ENCODE data around the gene ZPLD1.
A peak's percentile ranks its signal among the peaks of the same experiment; 100 is the strongest.

Gene ZPLD1

DNA sequence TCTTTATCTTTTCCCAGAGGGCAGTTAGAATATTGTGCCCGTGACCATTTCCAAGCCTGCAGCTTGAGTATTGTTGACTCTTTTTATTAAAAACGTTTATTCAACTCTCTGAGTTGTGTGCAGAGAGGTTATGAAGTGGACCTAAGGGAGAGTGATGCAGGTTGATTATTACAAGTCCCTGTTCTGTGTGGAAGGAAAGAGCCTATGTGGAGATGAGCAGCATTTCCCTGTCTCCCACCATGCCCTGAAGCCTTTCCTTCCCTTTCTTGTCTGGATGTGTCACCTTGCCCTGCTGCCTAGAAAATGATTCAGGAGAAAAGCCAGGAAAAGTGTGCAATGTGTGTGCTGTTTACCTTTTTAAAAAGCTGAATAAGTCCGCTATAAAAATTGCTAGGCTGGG is 19.4 kb downstream of the ZPLD1 start:
- Histone ChIP-seq H3K9me3 (ENCODE audit: severe bottlenecking) (no peaks in the 10 kb centered on the region), H3K27ac (ENCODE audit: poor library complexity, severe bottlenecking) (no peak overlapping the region), H3K4me3 (ENCODE audit: severe bottlenecking) (no peak overlapping the region), H3K36me3 (ENCODE audit: low read depth) (no peaks in the 10 kb centered on the region), H3K4me1 (ENCODE audit: insufficient read depth, poor library complexity, severe bottlenecking) (peaks cover 11% of the 10 kb centered on the region), H3K27me3 (ENCODE audit: insufficient read depth, poor library complexity, severe bottlenecking) (no peaks in the 10 kb centered on the region)
- TF ChIP-seq, protein P1, sequence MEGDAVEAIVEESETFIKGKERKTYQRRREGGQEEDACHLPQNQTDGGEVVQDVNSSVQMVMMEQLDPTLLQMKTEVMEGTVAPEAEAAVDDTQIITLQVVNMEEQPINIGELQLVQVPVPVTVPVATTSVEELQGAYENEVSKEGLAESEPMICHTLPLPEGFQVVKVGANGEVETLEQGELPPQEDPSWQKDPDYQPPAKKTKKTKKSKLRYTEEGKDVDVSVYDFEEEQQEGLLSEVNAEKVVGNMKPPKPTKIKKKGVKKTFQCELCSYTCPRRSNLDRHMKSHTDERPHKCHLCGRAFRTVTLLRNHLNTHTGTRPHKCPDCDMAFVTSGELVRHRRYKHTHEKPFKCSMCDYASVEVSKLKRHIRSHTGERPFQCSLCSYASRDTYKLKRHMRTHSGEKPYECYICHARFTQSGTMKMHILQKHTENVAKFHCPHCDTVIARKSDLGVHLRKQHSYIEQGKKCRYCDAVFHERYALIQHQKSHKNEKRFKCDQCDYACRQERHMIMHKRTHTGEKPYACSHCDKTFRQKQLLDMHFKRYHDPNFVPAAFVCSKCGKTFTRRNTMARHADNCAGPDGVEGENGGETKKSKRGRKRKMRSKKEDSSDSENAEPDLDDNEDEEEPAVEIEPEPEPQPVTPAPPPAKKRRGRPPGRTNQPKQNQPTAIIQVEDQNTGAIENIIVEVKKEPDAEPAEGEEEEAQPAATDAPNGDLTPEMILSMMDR (IDR thresholded peaks at IDR 0.05; ENCODE audit: poor library complexity, severe bottlenecking), result no peak
- DNase-seq (ENCODE audit: low spot score), result no peak
- 0 out of 3 replicates have a peak, but pooled peaks have one; percentile 17 for ATAC-seq (ENCODE audit: low read depth)

DNA sequence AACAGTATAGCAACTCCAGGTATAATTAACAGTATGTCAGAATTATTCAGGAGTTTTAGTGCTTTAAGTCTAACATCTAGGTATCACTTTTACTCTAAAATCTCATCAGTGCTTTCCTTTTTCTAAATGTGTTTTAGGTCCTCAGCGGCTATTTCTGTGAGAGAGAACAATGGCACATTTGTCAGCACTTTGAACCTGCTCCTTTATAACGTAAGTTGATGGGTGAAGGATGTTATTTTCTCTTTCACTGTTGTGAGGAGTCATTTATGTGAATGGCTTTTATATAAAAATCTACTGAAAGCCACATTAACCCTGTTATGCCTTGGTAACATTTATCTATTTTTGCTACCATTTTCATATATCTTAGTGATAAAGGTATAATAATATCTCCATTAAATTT is 22.8 kb downstream of the ZPLD1 start:
- Histone ChIP-seq H3K36me3 (ENCODE audit: low read depth) (no peaks in the 10 kb centered on the region), H3K4me1 (ENCODE audit: insufficient read depth, poor library complexity, severe bottlenecking) (peaks cover 10% of the 10 kb centered on the region), H3K9me3 (ENCODE audit: severe bottlenecking) (no peaks in the 10 kb centered on the region), H3K4me3 (ENCODE audit: severe bottlenecking) (no peak overlapping the region), H3K27ac (ENCODE audit: poor library complexity, severe bottlenecking) (no peak overlapping the region), H3K27me3 (ENCODE audit: insufficient read depth, poor library complexity, severe bottlenecking) (no peaks in the 10 kb centered on the region)
- TF ChIP-seq, protein P1 (IDR thresholded peaks at IDR 0.05; ENCODE audit: poor library complexity, severe bottlenecking), result no peak
- DNase-seq (ENCODE audit: low spot score) (no peak), ATAC-seq (ENCODE audit: low read depth) (no peak)

DNA sequence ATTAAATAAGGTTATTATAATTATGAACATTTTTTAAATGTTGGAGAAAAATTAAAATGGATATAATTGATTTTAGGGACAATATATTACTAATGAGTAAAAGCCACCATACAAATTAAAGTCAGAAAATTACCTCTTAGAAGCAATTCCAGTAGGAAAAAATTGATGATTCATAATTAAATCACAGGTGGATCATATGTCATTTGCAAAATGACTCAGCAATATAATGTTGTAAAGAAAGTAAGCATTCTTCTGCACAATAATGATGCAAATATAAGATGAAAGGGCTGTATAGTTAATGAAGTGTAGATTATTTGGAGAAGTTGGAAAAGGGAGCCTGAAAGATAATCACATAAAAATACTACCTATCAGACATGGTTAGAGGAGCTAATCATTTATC is 25.8 kb downstream of the ZPLD1 start:
- no peaks in the 10 kb centered on the region for H3K36me3 ChIP-seq (ENCODE audit: low read depth)
- DNase-seq (ENCODE audit: low spot score) (no peak), ATAC-seq (ENCODE audit: low read depth) (peak; percentile 38; the same call in 1 of the 3 replicates)
- peaks cover 10% of the 10 kb centered on the region for H3K4me1 ChIP-seq (ENCODE audit: insufficient read depth, poor library complexity, severe bottlenecking)
- H3K27ac ChIP-seq (ENCODE audit: poor library complexity, severe bottlenecking), result no peak overlapping the region
- H3K4me3 ChIP-seq (ENCODE audit: severe bottlenecking), result no peak overlapping the region
- no peaks in the 10 kb centered on the region for H3K9me3 ChIP-seq (ENCODE audit: severe bottlenecking)
- TF ChIP-seq, protein P1 (IDR thresholded peaks at IDR 0.05; ENCODE audit: poor library complexity, severe bottlenecking), result no peak
- no peaks in the 10 kb centered on the region for H3K27me3 ChIP-seq (ENCODE audit: insufficient read depth, poor library complexity, severe bottlenecking)

DNA sequence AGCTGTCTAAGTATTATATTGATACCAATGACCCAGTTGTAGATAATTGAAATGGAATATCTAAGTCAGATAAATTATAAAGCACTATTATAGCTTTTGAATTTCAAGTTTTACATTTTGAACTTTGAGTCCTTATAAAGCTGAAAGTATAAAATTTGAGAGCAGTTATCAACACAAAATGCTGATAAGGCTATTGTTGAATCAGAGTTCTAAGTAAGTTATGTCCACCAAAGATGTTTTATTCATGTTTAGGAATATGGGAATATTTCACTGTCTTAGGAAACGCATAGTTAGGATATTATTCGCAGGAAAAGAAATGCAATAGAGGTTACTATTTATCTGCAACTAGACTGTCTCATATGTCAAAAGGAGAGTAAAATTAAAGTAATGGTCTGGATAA is 29.4 kb downstream of the ZPLD1 start:
- ATAC-seq (ENCODE audit: low read depth), result no peak
- no peak overlapping the region for H3K27ac ChIP-seq (ENCODE audit: poor library complexity, severe bottlenecking)
- no peak for DNase-seq (ENCODE audit: low spot score)
- no peaks in the 10 kb centered on the region for H3K27me3 ChIP-seq (ENCODE audit: insufficient read depth, poor library complexity, severe bottlenecking)
- TF ChIP-seq, protein P1 (IDR thresholded peaks at IDR 0.05; ENCODE audit: poor library complexity, severe bottlenecking), result no peak
- H3K36me3 ChIP-seq (ENCODE audit: low read depth), result no peaks in the 10 kb centered on the region
- no peak overlapping the region for H3K4me3 ChIP-seq (ENCODE audit: severe bottlenecking)
- H3K9me3 ChIP-seq (ENCODE audit: severe bottlenecking), result no peaks in the 10 kb centered on the region
- H3K4me1 ChIP-seq (ENCODE audit: insufficient read depth, poor library complexity, severe bottlenecking), result peaks cover 10% of the 10 kb centered on the region

DNA sequence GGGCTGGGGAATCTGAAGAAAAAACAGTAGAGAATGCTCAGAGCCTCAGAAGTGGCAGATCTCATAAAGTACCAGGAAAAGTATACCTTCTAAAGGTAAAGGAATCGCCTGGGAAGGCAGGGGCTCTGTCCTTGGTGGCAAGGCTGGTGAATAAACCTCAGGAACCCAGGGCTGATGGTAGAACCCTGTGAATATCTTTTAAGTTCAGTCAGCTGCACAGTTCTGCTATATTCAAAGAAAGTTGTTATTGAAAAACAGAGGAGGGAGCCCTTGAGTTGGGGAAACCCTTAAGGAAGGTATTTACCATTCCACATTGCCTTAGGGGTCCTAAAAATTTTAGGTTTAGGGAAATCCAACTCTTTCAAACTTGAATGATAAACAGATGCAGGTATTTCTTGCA is 31.2 kb downstream of the ZPLD1 start:
- no peaks in the 10 kb centered on the region for H3K36me3 ChIP-seq (ENCODE audit: low read depth)
- H3K4me3 ChIP-seq (ENCODE audit: severe bottlenecking), result no peak overlapping the region
- no peak overlapping the region for H3K27ac ChIP-seq (ENCODE audit: poor library complexity, severe bottlenecking)
- H3K9me3 ChIP-seq (ENCODE audit: severe bottlenecking), result no peaks in the 10 kb centered on the region
- ATAC-seq (ENCODE audit: low read depth) (peak; percentile 31; the same call in 1 of the 3 replicates), DNase-seq (ENCODE audit: low spot score) (no peak)
- H3K4me1 ChIP-seq (ENCODE audit: insufficient read depth, poor library complexity, severe bottlenecking), result no peaks in the 10 kb centered on the region
- TF ChIP-seq, protein P1 (IDR thresholded peaks at IDR 0.05; ENCODE audit: poor library complexity, severe bottlenecking), result peak; percentile 36
- H3K27me3 ChIP-seq (ENCODE audit: insufficient read depth, poor library complexity, severe bottlenecking), result no peaks in the 10 kb centered on the region

Measured in RWPE2 (cell line).